Measurements from ENCODE around the gene ZNF550. TPM values are rescaled to one million over a fixed set of nuclear protein-coding genes. Genes with fewer than 3 reads are reported as not detected.
"Not testable (repeated sequence)": the region's sequence is repeated elsewhere in the genome, so short reads cannot be mapped to it uniquely, and the experiment has no call there.

Gene ZNF550
- total RNA-seq, 4 donors from 2014 or later: 3.7 to 6.7 (median 4.2) TPM

- no peak for DNase-seq (ENCODE audit: extremely low spot score)
- 95% methylated on average over 5 of the region's 5 CpGs for WGBS
- H3K4me1 ChIP-seq: no peaks in the 10 kb centered on the region
- no peak overlapping the region for H3K27ac ChIP-seq (replicated peaks in 1 of 4)
- TF ChIP-seq POLR2AphosphoS5 (IDR thresholded peaks at IDR 0.05): no peak
- TF ChIP-seq CTCF (IDR thresholded peaks at IDR 0.05): no peak
- no peak for TF ChIP-seq EP300 (IDR thresholded peaks at IDR 0.05)
- TF ChIP-seq POLR2A (IDR thresholded peaks at IDR 0.05; ENCODE audit: low read depth): no peak
- H3K9me3 ChIP-seq: peaks cover 0 to 50% (median 37%) of the 10 kb centered on the region in 4 donors
- intact Hi-C loops (cut with DNase I): no loop called here
- H3K4me3 ChIP-seq: no peak overlapping the region
- no peaks in the 10 kb centered on the region for H3K27me3 ChIP-seq
- H3K36me3 ChIP-seq: peaks cover 8 to 68% (median 40%) of the 10 kb centered on the region in 4 donors
These were observed 44.4 kb downstream of the ZNF550 start for GRCh38 chr19:57515255-57515654.

DNA sequence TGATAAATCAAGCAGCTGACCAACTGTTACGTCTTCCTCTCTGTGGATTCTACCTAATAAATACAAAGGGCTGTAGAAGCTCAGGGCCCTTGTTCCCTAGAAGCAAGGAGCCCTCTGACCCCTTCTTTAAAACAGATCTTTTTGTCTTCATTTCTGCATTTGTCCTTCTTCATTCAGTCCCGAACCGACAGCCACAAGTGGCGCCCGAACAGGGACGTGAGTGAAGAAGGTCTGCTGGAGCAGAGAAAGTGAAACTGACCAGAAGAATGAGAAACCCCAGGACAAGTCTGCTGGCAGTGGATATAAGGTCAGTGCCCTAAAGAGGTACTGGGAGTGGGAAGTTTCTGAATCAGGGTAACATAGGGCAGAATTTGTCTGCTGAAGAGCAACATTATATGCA lies 46.8 kb downstream of the ZNF550 start:
- Histone ChIP-seq H3K27ac (replicated peaks in 1 of 4) (no peak overlapping the region), H3K4me3 (no peak overlapping the region), H3K27me3 (no peaks in the 10 kb centered on the region), H3K9me3 (peaks cover 0 to 66% (median 46%) of the 10 kb centered on the region in 4 donors), H3K36me3 (peaks cover 8 to 78% (median 38%) of the 10 kb centered on the region in 4 donors), H3K4me1 (no peaks in the 10 kb centered on the region)
- intact Hi-C loops (cut with DNase I): no loop called here
- 97% methylated on average over 6 of the region's 6 CpGs for WGBS
- TF ChIP-seq POLR2AphosphoS5 (IDR thresholded peaks at IDR 0.05) (no peak), EP300 (IDR thresholded peaks at IDR 0.05) (no peak), CTCF (IDR thresholded peaks at IDR 0.05) (no peak), POLR2A (IDR thresholded peaks at IDR 0.05; ENCODE audit: low read depth) (no peak)
- DNase-seq (ENCODE audit: extremely low spot score): no peak

DNA sequence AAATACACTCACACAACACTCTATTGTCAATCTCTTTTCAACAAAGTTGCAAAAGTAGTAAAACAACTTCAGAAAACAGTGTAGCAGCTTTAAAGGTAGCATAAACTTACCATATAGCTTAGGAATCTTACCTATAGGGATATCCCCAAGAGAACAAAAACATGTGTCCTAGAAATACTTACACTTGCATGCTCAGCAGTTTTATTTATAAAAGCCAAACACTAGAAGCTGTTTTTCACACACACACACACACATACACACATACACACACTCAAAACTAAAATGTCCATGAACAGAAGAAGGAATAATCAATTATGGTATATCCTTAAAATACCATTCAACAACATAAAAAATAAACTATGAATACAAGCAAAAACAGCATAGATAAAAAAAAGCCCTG lies 48.2 kb downstream of the ZNF550 start:
- Histone ChIP-seq H3K36me3 (peaks cover 18 to 78% (median 46%) of the 10 kb centered on the region in 4 donors), H3K9me3 (peaks cover 0 to 74% (median 45%) of the 10 kb centered on the region in 4 donors), H3K27ac (replicated peaks in 1 of 4) (no peak overlapping the region), H3K27me3 (no peaks in the 10 kb centered on the region), H3K4me1 (no peaks in the 10 kb centered on the region), H3K4me3 (no peak overlapping the region)
- TF ChIP-seq POLR2AphosphoS5 (IDR thresholded peaks at IDR 0.05) (no peak), POLR2A (IDR thresholded peaks at IDR 0.05; ENCODE audit: low read depth) (no peak), EP300 (IDR thresholded peaks at IDR 0.05) (no peak), CTCF (IDR thresholded peaks at IDR 0.05) (no peak)
- DNase-seq (ENCODE audit: extremely low spot score): no peak
- intact Hi-C loops (cut with DNase I): no loop called here

- Histone ChIP-seq H3K36me3 (peaks cover 33 to 82% (median 49%) of the 10 kb centered on the region in 4 donors), H3K4me3 (no peak overlapping the region)
- intact Hi-C loops (cut with DNase I): no loop called here
These were observed 53.5 kb downstream of the ZNF550 start for GRCh38 chr19:57506163-57506562.

DNA sequence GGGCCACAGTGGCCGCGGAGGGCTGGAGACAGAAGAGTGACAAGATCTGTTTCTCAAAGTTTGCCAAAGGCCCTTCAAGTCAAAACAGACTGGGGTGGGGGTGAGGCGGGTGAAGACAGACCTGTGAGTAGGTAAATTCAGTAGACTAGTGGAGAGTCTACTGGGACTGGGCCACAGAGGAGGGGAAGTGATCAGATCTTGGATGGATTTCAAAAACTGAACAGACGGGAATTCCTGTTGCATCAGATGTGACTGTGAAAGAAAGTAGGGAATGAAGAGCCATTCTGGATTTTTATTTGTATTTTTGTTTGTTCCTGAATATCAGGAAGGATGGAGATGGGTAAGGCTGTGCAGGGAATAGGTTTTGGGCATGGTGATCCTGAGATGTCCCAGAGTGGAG lies 59.3 kb downstream of the ZNF550 start:
- Histone ChIP-seq H3K36me3 (peaks cover 11 to 37% (median 23%) of the 10 kb centered on the region in 4 donors), H3K4me1 (peaks cover 7 to 15% (median 11%) of the 10 kb centered on the region in 4 donors), H3K9me3 (peaks cover 0 to 23% (median 8%) of the 10 kb centered on the region in 4 donors), H3K4me3 (peak overlapping the region; percentile 76 to 89 (median 81))
- H3K27ac ChIP-seq (replicated peaks in 1 of 4); intact Hi-C loops (cut with DNase I); H3K27me3 ChIP-seq; DNase-seq (ENCODE audit: extremely low spot score): not testable (repeated sequence)
- 6% methylated on average over 2 of the region's 4 CpGs for WGBS

More at GRCh38 chr19:57506163-57506562, 53.5 kb downstream of the ZNF550 start:
- DNase-seq (ENCODE audit: extremely low spot score): no peak
- peaks cover under 1 to 7% (median 3%) of the 10 kb centered on the region in 4 donors for H3K4me1 ChIP-seq
- no peaks in the 10 kb centered on the region for H3K27me3 ChIP-seq
- no peak for TF ChIP-seq POLR2AphosphoS5 (IDR thresholded peaks at IDR 0.05)
- H3K9me3 ChIP-seq: peaks cover 0 to 58% (median 26%) of the 10 kb centered on the region in 4 donors
- WGBS: 74% methylated on average over 4 of the region's 4 CpGs
- H3K27ac ChIP-seq (replicated peaks in 1 of 4): no peak overlapping the region

Measured in esophagus muscularis mucosa (tissue), 4 donors.